Activated CD4-positive, alpha-beta memory T cell treated with anti-CD3 and anti-CD28 coated beads for 36 hours (primary cell): ENCODE results near the gene NIPAL3. TPM values are rescaled to one million over a fixed set of nuclear protein-coding genes. Genes with fewer than 3 reads are reported as not detected.
"Not testable (repeated sequence)": the region's sequence is repeated elsewhere in the genome, so short reads cannot be mapped to it uniquely, and the experiment has no call there.

Source experiments
- CTCF ChIA-PET: fragments of 350-600 bp; sonication (Branson Sonifier 250); formaldehyde crosslinking; loops from one replicate; lab custom pipeline; 2021; ENCODE audit warnings: antibody characterized with exemption, inconsistent platforms; lab: Charles Lee
- POLR2A ChIA-PET: fragments of 350-600 bp; sonication (Branson Sonifier 250); formaldehyde crosslinking; loops from one replicate; lab custom pipeline; 2021; ENCODE audit warnings: antibody characterized with exemption; lab: Charles Lee
- DNase-seq: peaks from one replicate; pipeline ENCODE4 v3.0.0-alpha.2; 2020
- H3K27ac Mint-ChIP-seq: one replicate; pipeline ENCODE4 v1.8.0; 2021; ENCODE audit warnings: mixed read lengths
- H3K27me3 Mint-ChIP-seq: one replicate; pipeline ENCODE4 v1.8.0; 2021; ENCODE audit warnings: mixed read lengths
- H3K36me3 Mint-ChIP-seq: one replicate; pipeline ENCODE4 v1.8.0; 2021; ENCODE audit warnings: mixed read lengths
- H3K4me1 Mint-ChIP-seq: one replicate; pipeline ENCODE4 v1.8.0; 2021; ENCODE audit warnings: low read depth, mixed read lengths
- H3K4me3 Mint-ChIP-seq: one replicate; pipeline ENCODE4 v1.8.0; 2021; ENCODE audit warnings: mild to moderate bottlenecking, mixed read lengths
- H3K9me3 Mint-ChIP-seq: one replicate; pipeline ENCODE4 v1.8.0; 2021; ENCODE audit warnings: mixed read lengths
- intact Hi-C: fragments of 100-400 bp; cut with micrococcal nuclease; formaldehyde crosslinking; loops from one replicate; pipeline ENCODE4 v1.15.1; 2023
- total RNA-seq, 2 experiments: library from RNA; stranded (reverse); gene quantifications; one replicate each; pipeline ENCODE4 v1.2.3, GENCODE V29; 2021

Gene NIPAL3
- total RNA-seq, 2 experiments from 2014 or later = 39.3 to 42.4 TPM

DNA sequence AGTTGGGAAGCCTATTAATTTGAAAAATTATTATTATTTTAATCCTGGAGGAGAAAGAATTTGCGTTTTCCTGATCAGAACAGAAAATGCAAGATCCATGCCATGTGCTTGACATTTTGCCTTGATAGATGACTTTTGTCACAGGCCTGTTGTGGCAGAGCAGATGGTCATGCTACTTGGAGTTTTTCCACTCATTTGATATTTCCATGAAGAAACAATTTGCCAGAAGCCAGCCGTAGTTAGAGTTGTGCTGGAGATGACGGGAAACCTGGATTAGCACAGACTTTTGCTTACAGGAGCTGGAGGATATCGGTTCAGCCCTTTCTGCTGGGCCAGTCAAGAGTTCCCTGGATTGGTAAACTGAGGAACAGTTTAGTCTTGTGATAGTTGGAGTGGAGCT is 90.2 kb downstream of the NIPAL3 start:
- H3K4me3 Mint-ChIP-seq = peak overlapping the region; percentile 54
- H3K4me1 Mint-ChIP-seq = peaks cover 68% of the 10 kb centered on the region
- peaks cover 38% of the 10 kb centered on the region for H3K36me3 Mint-ChIP-seq
- no peaks in the 10 kb centered on the region for H3K27me3 Mint-ChIP-seq
- intact Hi-C loops = loop anchor here (10.0 kb wide), 1 partner anchor 79 kb away; no protein-coding TSS in a partner anchor
- H3K9me3 Mint-ChIP-seq = no peaks in the 10 kb centered on the region
- H3K27ac Mint-ChIP-seq = peak overlapping the region; percentile 90
- ChIA-PET CTCF (interaction anchor here (0.7 to 7.2 kb wide), 9 partner anchors 13 to 115 kb away, joined by 3 to 62 read pairs (median 4); partner anchors contain the start of gene NIPAL3), POLR2A (interaction anchor here (1.1 to 2.3 kb wide), 5 partner anchors 21 to 90 kb away, joined by 3 to 6 read pairs (median 4); partner anchors contain the start of gene NIPAL3)
- DNase-seq = no peak

DNA sequence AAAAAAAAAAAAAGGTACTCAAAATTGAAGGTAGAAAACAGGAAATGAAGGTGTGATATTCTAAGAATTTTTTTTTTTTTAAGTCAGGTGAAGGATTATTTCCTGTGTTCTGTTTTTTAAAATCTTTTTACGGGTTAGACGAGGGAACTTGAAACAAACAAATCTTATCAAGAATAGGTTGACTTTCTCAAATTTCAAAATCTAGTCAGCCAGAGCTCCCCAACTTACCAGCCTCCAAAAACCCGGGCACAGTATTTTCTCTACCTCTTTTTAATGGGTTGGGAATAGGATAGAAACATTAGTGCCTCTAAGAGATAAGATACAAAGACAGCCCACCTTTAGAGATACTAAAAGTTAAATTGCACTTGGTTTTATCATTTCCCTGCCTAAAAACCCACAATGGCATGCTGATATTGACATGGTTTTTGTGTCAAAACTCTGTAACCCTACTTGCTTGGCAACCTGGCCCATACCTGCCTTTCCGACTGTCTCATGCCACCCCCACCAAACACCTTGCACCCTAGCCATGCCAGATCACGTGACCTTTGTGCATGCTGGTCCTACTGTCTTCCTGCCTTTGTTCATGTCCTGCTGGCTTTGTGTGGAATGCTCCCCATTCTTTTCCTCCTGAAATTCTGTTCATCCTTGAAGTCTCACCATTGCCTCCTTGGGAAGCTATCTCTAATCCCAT is 91.2 kb downstream of the NIPAL3 start:
- peak; percentile 28 for DNase-seq
- intact Hi-C loops = loop anchor here (10.0 kb wide), 1 partner anchor 78 kb away; no protein-coding TSS in a partner anchor
- no peaks in the 10 kb centered on the region for H3K27me3 Mint-ChIP-seq

DNA sequence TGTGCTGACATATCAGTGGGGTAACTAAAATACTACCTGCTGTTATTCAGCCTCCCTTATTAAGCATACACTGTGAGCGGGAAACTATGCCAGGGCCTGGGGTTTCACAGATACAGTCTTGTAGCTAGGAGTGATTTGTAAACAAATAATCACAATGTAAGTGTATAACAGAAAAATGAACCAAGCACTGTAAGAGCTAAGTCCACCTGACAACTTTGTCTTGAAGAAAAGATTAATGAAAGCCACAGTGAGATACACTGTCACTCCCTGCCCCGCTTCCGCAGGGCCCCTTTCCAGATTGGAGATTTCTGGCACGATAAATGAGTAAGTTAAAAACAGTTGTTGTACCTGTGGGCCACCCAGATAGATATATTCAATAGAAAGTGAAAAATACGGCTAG is 91.8 kb downstream of the NIPAL3 start:
- H3K4me1 Mint-ChIP-seq = peaks cover 71% of the 10 kb centered on the region
- H3K27me3 Mint-ChIP-seq = no peaks in the 10 kb centered on the region
- DNase-seq = peak; percentile 33
- peak overlapping the region; percentile 57 for H3K4me3 Mint-ChIP-seq
- peaks cover 45% of the 10 kb centered on the region for H3K36me3 Mint-ChIP-seq
- no peaks in the 10 kb centered on the region for H3K9me3 Mint-ChIP-seq
- intact Hi-C loops = loop anchor here (10.0 kb wide), 1 partner anchor 77 kb away; no protein-coding TSS in a partner anchor
- peak overlapping the region; percentile 90 for H3K27ac Mint-ChIP-seq
- POLR2A ChIA-PET = interaction anchor here (0.6 to 1.8 kb wide), 3 partner anchors 17 to 26 kb away, joined by 3 to 6 read pairs (median 3); no protein-coding TSS in a partner anchor
- CTCF ChIA-PET = interaction anchor here (0.7 to 3.1 kb wide), 7 partner anchors 14 to 92 kb away, joined by 3 to 9 read pairs (median 4); partner anchors contain the start of gene NIPAL3

More for the DNA sequence above, 91.2 kb downstream of the NIPAL3 start:
- ChIA-PET CTCF (interaction anchor here (0.7 to 7.2 kb wide), 9 partner anchors 15 to 92 kb away, joined by 3 to 62 read pairs (median 4); partner anchors contain the start of gene NIPAL3), POLR2A (interaction anchor here (0.6 to 2.3 kb wide), 3 partner anchors 18 to 91 kb away, joined by 3 to 6 read pairs (median 6); partner anchors contain the start of gene NIPAL3)
- H3K36me3 Mint-ChIP-seq = peaks cover 44% of the 10 kb centered on the region
- H3K27ac Mint-ChIP-seq = peak overlapping the region; percentile 90
- peaks cover 67% of the 10 kb centered on the region for H3K4me1 Mint-ChIP-seq
- H3K9me3 Mint-ChIP-seq = no peaks in the 10 kb centered on the region
- H3K4me3 Mint-ChIP-seq = peak overlapping the region; percentile 57

DNA sequence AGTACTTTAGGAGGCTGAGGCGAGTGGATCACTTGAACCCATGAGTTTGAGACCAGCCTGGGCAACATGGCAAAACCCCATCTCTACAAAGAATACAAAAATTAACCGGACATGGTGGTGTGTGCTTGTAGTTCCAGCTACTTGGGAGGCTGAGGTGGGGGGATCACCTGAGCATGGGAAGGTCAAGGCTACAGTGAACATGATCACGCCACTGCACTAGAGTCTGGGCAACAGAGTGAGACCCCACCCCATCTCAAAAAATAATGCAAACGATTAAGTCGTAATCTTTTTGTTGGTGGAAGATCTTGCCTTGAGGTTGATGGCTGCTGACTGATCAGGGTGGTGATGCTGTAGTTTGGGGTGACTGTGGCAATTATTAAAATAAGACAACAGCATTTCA is 93.3 kb downstream of the NIPAL3 start:
- no peaks in the 10 kb centered on the region for H3K9me3 Mint-ChIP-seq
- DNase-seq = no peak
- no peak overlapping the region for H3K4me3 Mint-ChIP-seq
- H3K4me1 Mint-ChIP-seq = peaks cover 82% of the 10 kb centered on the region
- ChIA-PET CTCF (no interaction called here), POLR2A (no interaction called here)
- peak overlapping the region; percentile 90 for H3K27ac Mint-ChIP-seq
- intact Hi-C loops = loop anchor here (10.0 kb wide), 1 partner anchor 76 kb away; no protein-coding TSS in a partner anchor
- no peaks in the 10 kb centered on the region for H3K27me3 Mint-ChIP-seq
- peaks cover 38% of the 10 kb centered on the region for H3K36me3 Mint-ChIP-seq

DNA sequence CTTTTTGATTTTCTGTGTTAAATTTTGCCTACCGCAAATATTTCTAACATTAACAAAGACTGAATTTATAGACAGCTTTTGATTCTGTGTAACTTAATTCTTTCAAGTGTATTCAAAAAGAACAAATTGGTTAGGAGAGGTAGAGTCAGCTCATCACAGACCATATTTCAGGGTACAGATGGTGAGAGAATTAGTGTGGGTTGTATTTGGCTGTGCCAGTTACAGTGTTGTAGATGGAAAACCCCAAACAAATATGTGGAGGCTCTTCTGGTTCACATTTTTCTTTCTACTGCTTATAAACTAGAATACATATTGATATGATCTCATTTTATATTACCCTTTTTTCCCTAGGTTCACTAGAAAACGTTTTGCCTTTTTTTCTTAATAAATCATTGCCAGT is 98.1 kb downstream of the NIPAL3 start:
- DNase-seq = no peak
- Mint-ChIP-seq H3K9me3 (no peaks in the 10 kb centered on the region), H3K27me3 (no peaks in the 10 kb centered on the region), H3K36me3 (peaks cover 45% of the 10 kb centered on the region), H3K4me3 (no peak overlapping the region), H3K4me1 (peaks cover 71% of the 10 kb centered on the region), H3K27ac (no peak overlapping the region)
- ChIA-PET POLR2A (interaction anchor here (1.1 kb wide), 1 partner anchor 22 kb away, joined by 4 read pairs; no protein-coding TSS in a partner anchor), CTCF (interaction anchor here (1.0 kb wide), 1 partner anchor 13 kb away, joined by 3 read pairs; no protein-coding TSS in a partner anchor)
- intact Hi-C loops = no loop called here

DNA sequence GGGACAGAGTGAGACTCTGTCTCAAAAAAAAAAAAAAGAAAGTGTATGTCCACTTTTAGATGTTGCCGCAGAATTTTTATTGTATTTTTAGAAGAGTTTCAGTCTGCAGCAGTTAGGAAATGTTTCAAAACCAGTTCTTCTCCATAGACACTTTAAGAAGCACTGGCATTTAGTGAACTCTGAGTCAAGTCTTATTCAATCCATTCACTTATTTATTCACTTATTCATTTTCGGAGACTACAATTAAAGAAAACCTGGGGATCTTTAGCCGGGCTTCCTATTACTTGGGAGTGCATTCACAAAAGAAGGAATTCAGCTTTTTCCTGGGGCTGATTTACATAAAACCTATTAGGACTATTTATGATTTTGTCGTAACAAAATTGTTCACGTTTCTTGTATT is 99.3 kb downstream of the NIPAL3 start:
- no peak overlapping the region for H3K4me3 Mint-ChIP-seq
- H3K4me1 Mint-ChIP-seq = peaks cover 67% of the 10 kb centered on the region
- POLR2A ChIA-PET = interaction anchor here (0.7 kb wide), 1 partner anchor 34 kb away, joined by 3 read pairs; no protein-coding TSS in a partner anchor
- no peak for DNase-seq
- no peak overlapping the region for H3K27ac Mint-ChIP-seq
- CTCF ChIA-PET = interaction anchor here (0.7 to 2.6 kb wide), 6 partner anchors 11 to 323 kb away, joined by 3 to 30 read pairs (median 4); partner anchors contain the start of genes NIPAL3 and RCAN3
- peaks cover 40% of the 10 kb centered on the region for H3K36me3 Mint-ChIP-seq
- H3K27me3 Mint-ChIP-seq = no peaks in the 10 kb centered on the region
- intact Hi-C loops = no loop called here
- H3K9me3 Mint-ChIP-seq = no peaks in the 10 kb centered on the region

DNA sequence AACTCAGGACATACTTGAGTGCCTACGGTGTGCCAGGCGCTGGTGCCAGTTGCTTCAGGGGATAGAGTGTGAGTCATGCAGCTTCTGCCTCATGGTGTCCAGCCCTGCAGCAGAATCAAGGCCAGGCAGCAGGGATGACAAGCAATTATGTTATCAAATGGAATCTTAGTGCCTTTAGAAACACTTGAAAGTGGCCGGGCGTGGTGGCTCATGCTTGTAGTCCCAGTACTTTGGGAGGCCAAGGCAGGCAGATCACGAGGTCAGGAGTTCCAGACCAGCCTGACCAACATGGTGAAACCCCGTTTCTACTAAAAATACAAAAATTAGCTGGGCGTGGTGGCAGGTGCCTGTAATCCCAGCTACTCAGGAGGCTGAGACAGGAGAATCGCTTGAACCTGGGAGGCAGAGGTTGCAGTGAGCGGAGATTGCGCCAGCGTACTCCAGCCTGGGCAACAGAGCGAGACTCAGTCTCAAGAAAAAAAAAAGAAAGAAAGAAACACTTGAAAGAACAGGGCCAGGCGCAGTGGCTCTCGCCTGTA is 100.1 kb downstream of the NIPAL3 start:
- intact Hi-C loops, DNase-seq, H3K4me3 Mint-ChIP-seq, H3K27me3 Mint-ChIP-seq, H3K9me3 Mint-ChIP-seq: not testable (repeated sequence)
- POLR2A ChIA-PET = interaction anchor here (1.2 kb wide), 1 partner anchor 11 kb away, joined by 3 read pairs; no protein-coding TSS in a partner anchor
- Mint-ChIP-seq H3K4me1 (peaks cover 64% of the 10 kb centered on the region), H3K27ac (peak overlapping the region; percentile 16), H3K36me3 (peaks cover 40% of the 10 kb centered on the region)
- CTCF ChIA-PET = interaction anchor here (0.8 to 2.6 kb wide), 7 partner anchors 11 to 101 kb away, joined by 3 to 30 read pairs (median 4); partner anchors contain the start of genes NIPAL3 and RCAN3

DNA sequence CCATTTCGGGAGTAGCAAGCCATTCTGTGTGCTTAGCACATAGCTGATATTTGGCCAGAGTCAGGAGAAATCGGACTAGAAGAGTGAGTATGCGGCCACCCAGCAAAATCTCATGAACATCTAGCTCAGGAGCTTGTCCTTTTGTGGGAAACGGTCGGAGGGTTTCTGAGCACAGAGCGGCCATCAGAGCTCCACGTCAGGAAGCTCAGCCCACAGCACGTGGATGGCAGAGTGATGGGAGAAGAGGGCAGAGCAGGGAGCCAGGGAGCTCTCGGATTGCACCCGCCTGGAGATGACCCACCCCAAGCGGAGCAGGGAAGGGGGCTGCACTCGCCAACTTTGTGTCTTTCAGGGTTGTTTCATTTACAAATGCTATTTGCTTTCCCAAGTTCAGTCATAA is 100.9 kb downstream of the NIPAL3 start:
- Mint-ChIP-seq H3K36me3 (peaks cover 38% of the 10 kb centered on the region), H3K27me3 (no peaks in the 10 kb centered on the region), H3K4me3 (no peak overlapping the region), H3K27ac (peak overlapping the region; percentile 15), H3K9me3 (peaks cover 2% of the 10 kb centered on the region), H3K4me1 (peaks cover 61% of the 10 kb centered on the region)
- intact Hi-C loops = no loop called here
- CTCF ChIA-PET = interaction anchor here (0.8 to 2.6 kb wide), 4 partner anchors 10 to 101 kb away, joined by 3 to 30 read pairs (median 6); partner anchors contain the start of gene NIPAL3
- no peak for DNase-seq
- POLR2A ChIA-PET = interaction anchor here (0.7 to 1.2 kb wide), 2 partner anchors 10 to 12 kb away, joined by 3 read pairs; no protein-coding TSS in a partner anchor

DNA sequence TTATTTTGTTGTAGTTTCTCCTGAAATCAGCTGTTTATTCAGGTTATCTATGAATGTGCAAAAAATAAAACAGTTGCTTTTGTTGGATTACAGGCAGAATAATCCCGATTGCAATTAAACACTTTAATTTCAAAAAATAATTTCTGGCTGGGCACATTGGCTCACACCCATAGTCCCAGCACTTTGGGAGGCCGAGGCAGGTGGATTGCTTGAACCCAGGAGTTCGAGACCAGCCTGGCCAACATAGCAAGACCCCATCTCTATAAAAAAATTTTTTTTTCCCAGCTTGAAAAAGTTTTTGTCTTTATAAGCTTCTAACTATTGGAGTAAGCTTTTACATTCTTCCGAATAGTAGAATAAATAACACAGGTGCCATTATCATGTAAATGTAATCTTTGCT is 102.3 kb downstream of the NIPAL3 start:
- H3K27me3 Mint-ChIP-seq = no peaks in the 10 kb centered on the region
- intact Hi-C loops = no loop called here
- peaks cover 54% of the 10 kb centered on the region for H3K4me1 Mint-ChIP-seq
- ChIA-PET POLR2A (no interaction called here), CTCF (interaction anchor here (0.5 to 1.9 kb wide), 5 partner anchors 8 to 969 kb away, joined by 3 to 11 read pairs (median 4); no protein-coding TSS in a partner anchor)
- peaks cover 2% of the 10 kb centered on the region for H3K9me3 Mint-ChIP-seq
- H3K27ac Mint-ChIP-seq = no peak overlapping the region
- DNase-seq = no peak
- H3K4me3 Mint-ChIP-seq = no peak overlapping the region
- peaks cover 39% of the 10 kb centered on the region for H3K36me3 Mint-ChIP-seq

DNA sequence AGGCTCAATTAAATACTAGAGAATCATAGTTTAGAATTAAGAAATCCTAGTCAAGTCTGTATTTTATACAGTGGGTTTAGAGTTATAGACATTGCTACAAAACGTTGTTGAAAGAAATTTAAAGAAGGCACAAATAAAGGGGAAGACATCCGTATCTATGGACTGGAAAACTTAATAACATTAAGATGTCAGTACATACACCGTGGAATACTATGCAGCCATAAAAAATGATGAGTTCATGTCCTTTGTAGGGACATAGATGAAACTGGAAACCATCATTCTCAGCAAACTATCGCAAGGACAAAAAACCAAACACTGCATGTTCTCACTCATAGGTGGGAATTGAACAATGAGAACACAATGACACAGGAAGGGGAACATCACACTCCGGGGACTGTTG is 104.7 kb downstream of the NIPAL3 start:
- POLR2A ChIA-PET, H3K27me3 Mint-ChIP-seq, H3K9me3 Mint-ChIP-seq, CTCF ChIA-PET, intact Hi-C loops, DNase-seq, H3K4me3 Mint-ChIP-seq: not testable (repeated sequence)
- Mint-ChIP-seq H3K4me1 (peaks cover 46% of the 10 kb centered on the region), H3K36me3 (peaks cover 42% of the 10 kb centered on the region), H3K27ac (peak overlapping the region; percentile 59)
